Activated B cell treated with CpG ODN at 0.5 μM for 24 hours (primary cell): ENCODE data around the gene VTI1A. TPM values are rescaled to one million over a fixed set of nuclear protein-coding genes. Genes with fewer than 3 reads are reported as not detected.
"Not testable (repeated sequence)": the region's sequence is repeated elsewhere in the genome, so short reads cannot be mapped to it uniquely, and the experiment has no call there.

ENCODE experiments used
- ATAC-seq: fragments of 200-7000 bp; cut with Tn5 transposase; one replicate; pipeline ENCODE4 v1.10.0; 2021; ENCODE audit warnings: low read depth, mild to moderate bottlenecking, moderate library complexity
- CTCF ChIA-PET: fragments of 350-600 bp; sonication (Branson Sonifier 250); formaldehyde crosslinking; loops from one replicate; lab custom pipeline; 2021; ENCODE audit warnings: antibody characterized with exemption; lab: Charles Lee
- POLR2A ChIA-PET: fragments of 350-600 bp; sonication (Branson Sonifier 250); formaldehyde crosslinking; loops from one replicate; lab custom pipeline; 2021; ENCODE audit warnings: antibody characterized with exemption; lab: Charles Lee
- DNase-seq: peaks from one replicate; pipeline ENCODE4 v3.0.0; 2022
- H3K27ac Mint-ChIP-seq: one replicate; pipeline ENCODE4 v1.8.0; 2020; ENCODE audit warnings: mixed read lengths
- H3K27me3 Mint-ChIP-seq: one replicate; pipeline ENCODE4 v1.8.0; 2021; ENCODE audit warnings: mixed read lengths
- H3K36me3 Mint-ChIP-seq: one replicate; pipeline ENCODE4 v1.8.0; 2021; ENCODE audit warnings: low read depth, mixed read lengths
- H3K4me1 Mint-ChIP-seq: one replicate; pipeline ENCODE4 v1.8.0; 2021; ENCODE audit warnings: mixed read lengths
- H3K4me3 Mint-ChIP-seq: one replicate; pipeline ENCODE4 v1.8.0; 2020; ENCODE audit warnings: mild to moderate bottlenecking, mixed read lengths
- H3K9me3 Mint-ChIP-seq: one replicate; pipeline ENCODE4 v1.8.0; 2020; ENCODE audit warnings: mixed read lengths
- CTCF ChIP-seq: fragments of 200-600 bp; IDR thresholded peaks from one replicate; pipeline ENCODE4 v1.8.0; 2022; ENCODE audit warnings: antibody characterized with exemption, mild to moderate bottlenecking
- intact Hi-C: fragments of 100-400 bp; cut with micrococcal nuclease; formaldehyde crosslinking; loops from one replicate; pipeline ENCODE4 v1.15.1; 2024
- total RNA-seq: library from RNA; stranded (reverse); gene quantifications from 2 replicates; pipeline ENCODE4 v1.2.3, GENCODE V29; 2022

Gene VTI1A
- total RNA-seq, 1 donor from 2014 or later, result 74.0 TPM

- CTCF ChIA-PET, result interaction anchor here (4.1 kb wide), 1 partner anchor 19 kb away, joined by 15 read pairs; no protein-coding TSS in a partner anchor
Observed at GRCh38 chr10:112490545-112490944, 43.5 kb downstream of the VTI1A start.

DNA sequence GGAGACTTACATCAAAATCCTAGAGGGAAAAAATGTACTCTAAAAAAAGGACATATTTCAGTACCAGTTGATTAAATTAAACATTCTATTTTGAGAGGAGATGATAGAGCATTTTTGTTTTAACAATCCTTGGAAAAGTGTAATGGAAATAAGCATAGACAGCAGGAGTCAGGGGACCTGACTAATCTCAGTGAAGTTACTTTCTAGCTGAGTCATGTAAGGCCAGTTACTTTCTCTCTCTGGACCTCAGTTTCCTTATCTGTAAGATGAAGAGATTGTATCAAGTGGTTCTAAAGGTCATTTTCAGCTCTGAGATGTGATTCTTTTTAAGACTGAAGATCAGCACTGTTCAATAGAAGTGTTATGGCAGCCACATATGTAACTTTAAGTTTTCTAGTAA is 44.1 kb downstream of the VTI1A start:
- no peak overlapping the region for H3K4me3 Mint-ChIP-seq
- intact Hi-C loops, result no loop called here
- H3K9me3 Mint-ChIP-seq, result no peaks in the 10 kb centered on the region
- no peak for DNase-seq
- ChIA-PET CTCF (interaction anchor here (4.1 kb wide), 1 partner anchor 19 kb away, joined by 15 read pairs; no protein-coding TSS in a partner anchor), POLR2A (no interaction called here)
- no peak overlapping the region for H3K27ac Mint-ChIP-seq
- no peaks in the 10 kb centered on the region for H3K36me3 Mint-ChIP-seq
- no peaks in the 10 kb centered on the region for H3K4me1 Mint-ChIP-seq
- H3K27me3 Mint-ChIP-seq, result no peaks in the 10 kb centered on the region
- ATAC-seq, result no peak
- TF ChIP-seq CTCF, result no peak

More at GRCh38 chr10:112490545-112490944, 43.5 kb downstream of the VTI1A start:
- Mint-ChIP-seq H3K4me3 (no peak overlapping the region), H3K27ac (no peak overlapping the region), H3K36me3 (peaks cover 1% of the 10 kb centered on the region), H3K4me1 (no peaks in the 10 kb centered on the region), H3K9me3 (no peaks in the 10 kb centered on the region), H3K27me3 (no peaks in the 10 kb centered on the region)
- POLR2A ChIA-PET, result no interaction called here
- ATAC-seq (no peak), DNase-seq (no peak)
- no peak for TF ChIP-seq CTCF
- intact Hi-C loops, result no loop called here

- CTCF ChIA-PET, result no interaction called here
- Mint-ChIP-seq H3K4me3 (no peak overlapping the region), H3K27ac (no peak overlapping the region), H3K36me3 (no peaks in the 10 kb centered on the region), H3K4me1 (no peaks in the 10 kb centered on the region), H3K9me3 (no peaks in the 10 kb centered on the region), H3K27me3 (no peaks in the 10 kb centered on the region)
- no peak for TF ChIP-seq CTCF
- intact Hi-C loops, result no loop called here
- ATAC-seq, result no peak
- POLR2A ChIA-PET, result no interaction called here
- no peak for DNase-seq
Observed at GRCh38 chr10:112492736-112493135, 45.7 kb downstream of the VTI1A start.

- intact Hi-C loops, result no loop called here
- no peak for ATAC-seq
- no peaks in the 10 kb centered on the region for H3K27me3 Mint-ChIP-seq
Observed at GRCh38 chr10:112497347-112497950, 50.4 kb downstream of the VTI1A start.

GRCh38 chr10:112498806-112499205 is 51.8 kb downstream of the VTI1A start:
- H3K4me3 Mint-ChIP-seq, result no peak overlapping the region
- H3K4me1 Mint-ChIP-seq, result no peaks in the 10 kb centered on the region
- POLR2A ChIA-PET, result no interaction called here
- H3K36me3 Mint-ChIP-seq, result peaks cover 13% of the 10 kb centered on the region
- no peak overlapping the region for H3K27ac Mint-ChIP-seq
- H3K27me3 Mint-ChIP-seq, result no peaks in the 10 kb centered on the region
- H3K9me3 Mint-ChIP-seq, result no peaks in the 10 kb centered on the region
- intact Hi-C loops, result no loop called here
- no peak for TF ChIP-seq CTCF
- no peak for DNase-seq
- CTCF ChIA-PET, result no interaction called here
- no peak for ATAC-seq

More at GRCh38 chr10:112497347-112497950, 50.4 kb downstream of the VTI1A start:
- Mint-ChIP-seq H3K36me3 (peaks cover 13% of the 10 kb centered on the region), H3K4me3 (no peak overlapping the region), H3K9me3 (no peaks in the 10 kb centered on the region), H3K27ac (no peak overlapping the region), H3K4me1 (no peaks in the 10 kb centered on the region)
- DNase-seq, result no peak
- POLR2A ChIA-PET, result no interaction called here
- no peak for TF ChIP-seq CTCF
- CTCF ChIA-PET, result no interaction called here

GRCh38 chr10:112499985-112500384 is 53.0 kb downstream of the VTI1A start:
- peaks cover 13% of the 10 kb centered on the region for H3K36me3 Mint-ChIP-seq
- H3K9me3 Mint-ChIP-seq, intact Hi-C loops, H3K4me1 Mint-ChIP-seq, H3K27ac Mint-ChIP-seq, DNase-seq, H3K4me3 Mint-ChIP-seq, ATAC-seq, H3K27me3 Mint-ChIP-seq, CTCF ChIA-PET, POLR2A ChIA-PET: not testable (repeated sequence)
